BLaER1 treated with 17β-estradiol and CSF1 and Interleukin-3, amounts not matched to agents 10 nM and 100 nM (cell line): ENCODE results near the gene LIMK1.

Experiments
- H3K27ac ChIP-seq, 11 experiments: shearing (Covaris generic); formaldehyde crosslinking; 2 replicates each; pipeline ENCODE4 v1.8.1; 2022
- H3K27me3 ChIP-seq, 11 experiments: shearing (Covaris generic); formaldehyde crosslinking; 2 replicates each; pipeline ENCODE4 v1.8.1; 2022
- H3K36me3 ChIP-seq, 11 experiments: shearing (Covaris generic); formaldehyde crosslinking; 2 replicates each; pipeline ENCODE4 v1.8.1; 2022
- H3K4me1 ChIP-seq, 10 experiments: shearing (Covaris generic); formaldehyde crosslinking; 2 replicates each; pipeline ENCODE4 v1.8.1; 2022
- H3K4me2 ChIP-seq, 11 experiments: shearing (Covaris generic); formaldehyde crosslinking; 2 replicates each; pipeline ENCODE4 v1.8.1; 2022
- H3K4me3 ChIP-seq, 10 experiments: shearing (Covaris generic); formaldehyde crosslinking; 2 replicates each; pipeline ENCODE4 v1.8.1; 2022
- H3K9ac ChIP-seq, 11 experiments: shearing (Covaris generic); formaldehyde crosslinking; 2 replicates each; pipeline ENCODE4 v1.8.1; 2022
- H3K9me3 ChIP-seq, 11 experiments: shearing (Covaris generic); formaldehyde crosslinking; replicated peaks in 1 of 11; 2 replicates each; pipeline ENCODE4 v1.8.1; 2022
- H4K20me1 ChIP-seq, 11 experiments: shearing (Covaris generic); formaldehyde crosslinking; 2 replicates each; pipeline ENCODE4 v1.8.1; 2022
- Cebpa-rat ChIP-seq, 11 experiments: shearing (Covaris generic); IDR thresholded peaks; 2 replicates each; pipeline ENCODE4 v1.8.1; 2022

The LIMK1 gene

DNA sequence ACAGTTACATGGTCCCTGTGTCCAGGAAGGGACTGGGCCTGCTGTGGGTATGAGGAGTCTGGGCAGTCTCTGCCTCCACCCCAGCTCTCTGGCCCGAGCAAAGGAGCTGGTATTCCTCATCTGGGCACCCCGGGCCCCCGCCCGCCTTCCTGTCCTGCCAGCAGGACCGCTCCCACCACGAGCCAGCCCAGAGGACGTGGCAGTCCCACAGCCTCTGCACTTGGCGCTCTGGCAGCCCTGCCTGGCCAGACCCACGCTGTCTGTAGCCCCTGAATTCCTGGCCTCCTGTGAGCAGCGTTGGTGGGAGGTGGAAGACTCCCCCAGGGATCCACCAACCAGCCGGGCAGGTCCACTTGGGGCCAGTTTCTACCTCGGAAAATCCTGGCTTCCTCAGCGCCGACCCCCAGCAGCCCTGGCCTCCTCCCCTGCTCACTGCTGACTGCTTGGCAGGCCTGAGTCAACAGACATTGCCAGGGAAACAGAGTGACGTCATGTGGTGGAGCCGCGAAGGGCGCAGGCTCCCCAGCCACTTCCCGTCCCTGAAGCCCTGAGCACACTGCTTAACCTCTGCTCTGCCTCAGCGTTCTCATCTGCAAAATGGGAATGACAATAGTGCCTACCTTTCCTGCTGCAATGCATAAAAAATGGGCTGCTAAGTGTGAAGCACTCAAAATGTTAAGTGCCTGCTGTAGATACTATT lies 21.6 kb upstream of the LIMK1 start:
- Histone ChIP-seq H3K9me3 (no peaks in the 10 kb centered on the region), H3K27ac (peak overlapping the region in 10 of 11 experiments; percentile 14 to 80 (median 51); a peak in 13 of 22 replicates), H3K4me1 (peaks cover 0 to 31% (median 20%) of the 10 kb centered on the region in 10 experiments; a peak in 18 of 20 replicates), H3K4me2 (peak overlapping the region in 8 of 11 experiments; percentile 11 to 55 (median 30); a peak in 10 of 22 replicates), H3K9ac (peak overlapping the region in 6 of 11 experiments; percentile 5 to 63 (median 34); a peak in 7 of 22 replicates), H3K4me3 (no peak overlapping the region), H3K36me3 (no peaks in the 10 kb centered on the region), H3K27me3 (no peaks in the 10 kb centered on the region), H4K20me1 (peaks cover 0 to 24% (median 0%) of the 10 kb centered on the region in 11 experiments; a peak in 2 of 22 replicates)
- no peak for TF ChIP-seq Cebpa-rat (IDR thresholded peaks at IDR 0.05)

DNA sequence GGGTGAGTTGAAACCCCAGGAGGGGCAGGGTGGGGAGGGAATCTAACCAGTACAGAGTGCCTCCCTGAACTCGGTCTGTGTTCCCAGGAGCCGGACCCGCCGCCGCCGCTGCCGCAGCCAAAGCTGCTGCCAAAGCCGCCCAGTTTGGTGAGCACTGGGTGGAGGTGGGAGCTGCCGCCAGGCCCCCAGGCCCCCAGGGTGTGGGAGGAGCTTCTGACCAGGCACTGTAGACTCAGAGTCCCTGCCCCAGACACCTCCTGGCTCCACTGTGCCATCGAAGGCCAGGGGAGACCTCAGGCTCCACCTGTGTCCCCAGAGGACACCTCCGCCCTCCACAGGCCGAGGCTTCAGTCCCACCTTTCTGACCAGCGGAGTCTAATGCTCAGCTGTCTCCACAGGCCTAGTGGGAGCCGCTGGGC lies 20.4 kb upstream of the LIMK1 start:
- Histone ChIP-seq H3K27me3 (no peaks in the 10 kb centered on the region), H3K36me3 (no peaks in the 10 kb centered on the region), H3K9ac (no peak overlapping the region), H4K20me1 (peaks cover 0 to 17% (median 0%) of the 10 kb centered on the region in 11 experiments; a peak in 1 of 22 replicates), H3K9me3 (no peaks in the 10 kb centered on the region), H3K27ac (no peak overlapping the region), H3K4me2 (no peak overlapping the region), H3K4me3 (no peak overlapping the region), H3K4me1 (peaks cover 3 to 18% (median 14%) of the 10 kb centered on the region in 10 experiments; a peak in 17 of 20 replicates)
- TF ChIP-seq Cebpa-rat (IDR thresholded peaks at IDR 0.05) = no peak

DNA sequence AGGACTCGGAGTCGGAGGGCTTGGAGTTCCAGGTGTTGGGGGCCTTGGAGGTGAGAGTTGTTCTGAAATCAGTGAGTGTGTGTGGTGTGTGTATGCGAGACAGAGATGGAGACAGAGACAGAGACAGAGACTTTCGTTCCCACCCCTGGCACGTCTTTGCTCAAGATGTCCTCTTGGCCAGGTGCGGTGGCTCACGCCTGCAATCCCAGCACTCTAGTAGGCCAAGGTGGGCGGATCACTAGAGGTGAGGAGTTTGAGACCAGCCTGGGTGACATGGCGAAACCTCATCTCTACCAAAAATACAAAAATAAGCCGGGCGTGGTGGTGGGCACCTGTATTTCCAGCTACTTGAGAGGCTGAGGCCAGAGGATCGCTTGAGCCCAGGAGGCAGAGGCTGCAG lies 20.0 kb upstream of the LIMK1 start:
- H3K27me3 ChIP-seq = no peaks in the 10 kb centered on the region
- peaks cover 6 to 20% (median 15%) of the 10 kb centered on the region in 10 experiments; a peak in 17 of 20 replicates for H3K4me1 ChIP-seq
- peaks cover 0 to 17% (median 0%) of the 10 kb centered on the region in 11 experiments; a peak in 1 of 22 replicates for H4K20me1 ChIP-seq
- no peak overlapping the region for H3K27ac ChIP-seq
- no peak overlapping the region for H3K4me2 ChIP-seq
- no peaks in the 10 kb centered on the region for H3K9me3 ChIP-seq
- TF ChIP-seq Cebpa-rat (IDR thresholded peaks at IDR 0.05) = no peak
- no peaks in the 10 kb centered on the region for H3K36me3 ChIP-seq
- no peak overlapping the region for H3K4me3 ChIP-seq
- no peak overlapping the region for H3K9ac ChIP-seq

DNA sequence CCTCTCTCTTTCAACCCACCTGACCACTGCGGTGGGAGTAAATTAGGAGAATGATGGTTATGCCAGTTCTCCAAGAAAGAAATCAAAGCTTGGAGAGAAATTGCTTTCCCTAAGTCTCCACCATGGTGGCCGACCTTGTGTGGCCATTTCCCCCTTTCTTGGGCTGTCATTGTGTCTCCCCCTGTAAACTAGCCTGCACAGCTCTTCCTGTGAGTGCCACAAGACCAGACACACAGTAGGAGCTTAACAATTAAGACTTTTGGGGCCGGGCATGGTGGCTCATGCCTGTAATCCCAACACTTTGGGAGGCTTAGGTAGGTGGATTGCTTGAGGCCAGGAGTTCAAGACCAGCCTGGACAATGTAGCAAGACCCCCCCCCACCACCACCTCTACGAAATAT lies 18.9 kb upstream of the LIMK1 start:
- Histone ChIP-seq H3K9me3 (no peaks in the 10 kb centered on the region), H3K27ac (no peak overlapping the region), H3K4me3 (no peak overlapping the region), H3K4me1 (peaks cover 6 to 25% (median 15%) of the 10 kb centered on the region in 10 experiments; a peak in 17 of 20 replicates), H4K20me1 (peaks cover 0 to 7% (median 0%) of the 10 kb centered on the region in 11 experiments; a peak in 1 of 22 replicates), H3K36me3 (no peaks in the 10 kb centered on the region), H3K9ac (no peak overlapping the region), H3K27me3 (no peaks in the 10 kb centered on the region), H3K4me2 (no peak overlapping the region)
- no peak for TF ChIP-seq Cebpa-rat (IDR thresholded peaks at IDR 0.05)

GRCh38 chr7:74066626-74067025 lies 17.0 kb upstream of the LIMK1 start:
- no peaks in the 10 kb centered on the region for H3K27me3 ChIP-seq
- H3K4me1 ChIP-seq = peaks cover 0 to 30% (median 13%) of the 10 kb centered on the region in 10 experiments; a peak in 17 of 20 replicates
- no peak overlapping the region for H3K27ac ChIP-seq
- H3K36me3 ChIP-seq = no peaks in the 10 kb centered on the region
- H3K4me3 ChIP-seq = no peak overlapping the region
- H3K9me3 ChIP-seq = no peaks in the 10 kb centered on the region
- no peak overlapping the region for H3K9ac ChIP-seq
- no peaks in the 10 kb centered on the region for H4K20me1 ChIP-seq
- no peak overlapping the region for H3K4me2 ChIP-seq
- TF ChIP-seq Cebpa-rat (IDR thresholded peaks at IDR 0.05) = no peak

GRCh38 chr7:74068378-74069085 lies 15.1 kb upstream of the LIMK1 start:
- Histone ChIP-seq H3K9me3 (no peaks in the 10 kb centered on the region), H3K4me1 (peaks cover 0 to 20% (median 2%) of the 10 kb centered on the region in 10 experiments; a peak in 10 of 20 replicates), H3K27ac (peak overlapping the region in 2 of 11 experiments; percentile 15 to 57; a peak in 4 of 22 replicates), H4K20me1 (no peaks in the 10 kb centered on the region), H3K27me3 (no peaks in the 10 kb centered on the region), H3K9ac (peak overlapping the region in 2 of 11 experiments; percentile 1 to 36; a peak in 1 of 22 replicates), H3K36me3 (no peaks in the 10 kb centered on the region), H3K4me3 (no peak overlapping the region), H3K4me2 (no peak overlapping the region; a peak in 1 of 22 replicates)
- no peak for TF ChIP-seq Cebpa-rat (IDR thresholded peaks at IDR 0.05)

GRCh38 chr7:74069086-74069541 lies 14.5 kb upstream of the LIMK1 start:
- no peak overlapping the region for H3K9ac ChIP-seq
- no peak overlapping the region for H3K4me2 ChIP-seq
- TF ChIP-seq Cebpa-rat (IDR thresholded peaks at IDR 0.05) = no peak
- H3K4me3 ChIP-seq = no peak overlapping the region
- no peaks in the 10 kb centered on the region for H3K36me3 ChIP-seq
- H3K27ac ChIP-seq = peak overlapping the region in 1 of 11 experiments; percentile 57; a peak in 2 of 22 replicates
- no peaks in the 10 kb centered on the region for H3K27me3 ChIP-seq
- H3K4me1 ChIP-seq = peaks cover 0 to 20% (median 2%) of the 10 kb centered on the region in 10 experiments; a peak in 10 of 20 replicates
- H3K9me3 ChIP-seq = no peaks in the 10 kb centered on the region
- no peaks in the 10 kb centered on the region for H4K20me1 ChIP-seq

GRCh38 chr7:74069790-74070618 lies 13.6 kb upstream of the LIMK1 start:
- Histone ChIP-seq H3K9ac (no peak overlapping the region; a peak in 1 of 22 replicates), H3K9me3 (no peaks in the 10 kb centered on the region), H3K4me3 (no peak overlapping the region), H4K20me1 (no peaks in the 10 kb centered on the region), H3K4me1 (peaks cover 0 to 20% (median 2%) of the 10 kb centered on the region in 10 experiments; a peak in 10 of 20 replicates), H3K27ac (peak overlapping the region in 1 of 11 experiments; percentile 23; a peak in 1 of 22 replicates), H3K4me2 (peak overlapping the region in 2 of 11 experiments; percentile 22 to 24; a peak in 3 of 22 replicates), H3K36me3 (no peaks in the 10 kb centered on the region), H3K27me3 (no peaks in the 10 kb centered on the region)
- peak in 2 of 11 experiments; percentile 12 to 56; a peak in 3 of 22 replicates for TF ChIP-seq Cebpa-rat (IDR thresholded peaks at IDR 0.05)
